ENCODE results near the gene MFSD2B.

DNA sequence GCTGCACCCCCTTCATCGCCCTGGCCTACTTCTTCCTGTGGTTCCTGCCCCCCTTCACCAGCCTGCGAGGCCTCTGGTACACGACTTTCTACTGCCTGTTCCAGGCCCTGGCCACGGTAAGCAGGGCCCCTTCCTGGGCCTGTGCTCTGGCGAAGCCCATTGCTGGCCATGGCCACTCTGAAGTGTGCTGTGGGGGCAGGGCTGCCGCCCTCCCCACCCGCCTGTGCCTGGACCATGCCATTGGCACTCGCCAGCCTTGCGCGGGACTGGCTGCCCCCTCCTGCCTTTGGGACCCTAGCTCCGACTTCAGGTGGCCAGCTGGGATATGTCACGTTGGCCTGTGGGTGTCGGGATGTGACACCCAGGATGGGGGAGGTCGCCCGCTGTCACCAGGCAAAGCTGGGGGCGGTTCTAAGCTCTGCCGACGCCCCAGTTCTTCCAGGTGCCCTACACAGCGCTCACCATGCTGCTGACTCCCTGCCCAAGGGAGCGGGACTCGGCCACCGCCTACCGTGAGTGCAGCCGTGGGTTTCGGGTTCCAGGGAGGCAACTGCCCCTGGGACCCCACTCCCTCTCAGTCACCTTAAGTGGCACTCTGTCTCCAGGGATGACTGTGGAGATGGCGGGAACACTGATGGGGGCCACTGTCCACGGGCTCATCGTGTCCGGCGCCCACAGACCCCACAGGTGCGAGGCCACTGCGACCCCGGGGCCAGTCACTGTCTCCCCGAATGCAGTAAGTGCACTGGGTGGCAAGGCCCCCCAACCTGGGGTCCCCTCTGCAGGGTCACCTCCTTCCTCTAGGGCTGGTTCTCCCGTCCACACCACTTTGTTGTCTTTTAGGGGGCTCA lies 7.2 kb downstream of the MFSD2B start:
- TF ChIP-seq POLR2A (IDR thresholded peaks at IDR 0.05; ENCODE audit: borderline replicate concordance, extremely low read depth, insufficient read depth, insufficient read length) (no peak), ZFX (IDR thresholded peaks at IDR 0.05) (no peak), EZH2 (IDR thresholded peaks at IDR 0.05) (no peak), JUND (IDR thresholded peaks at IDR 0.05) (no peak), POLR2AphosphoS5 (IDR thresholded peaks at IDR 0.05; ENCODE audit: low read depth, low read length) (no peak), CEBPB (IDR thresholded peaks at IDR 0.05; ENCODE audit: low read depth) (no peak), EZH2phosphoT487 (IDR thresholded peaks at IDR 0.05; ENCODE audit: borderline replicate concordance) (no peak)
- TF ChIP-seq, protein P1, sequence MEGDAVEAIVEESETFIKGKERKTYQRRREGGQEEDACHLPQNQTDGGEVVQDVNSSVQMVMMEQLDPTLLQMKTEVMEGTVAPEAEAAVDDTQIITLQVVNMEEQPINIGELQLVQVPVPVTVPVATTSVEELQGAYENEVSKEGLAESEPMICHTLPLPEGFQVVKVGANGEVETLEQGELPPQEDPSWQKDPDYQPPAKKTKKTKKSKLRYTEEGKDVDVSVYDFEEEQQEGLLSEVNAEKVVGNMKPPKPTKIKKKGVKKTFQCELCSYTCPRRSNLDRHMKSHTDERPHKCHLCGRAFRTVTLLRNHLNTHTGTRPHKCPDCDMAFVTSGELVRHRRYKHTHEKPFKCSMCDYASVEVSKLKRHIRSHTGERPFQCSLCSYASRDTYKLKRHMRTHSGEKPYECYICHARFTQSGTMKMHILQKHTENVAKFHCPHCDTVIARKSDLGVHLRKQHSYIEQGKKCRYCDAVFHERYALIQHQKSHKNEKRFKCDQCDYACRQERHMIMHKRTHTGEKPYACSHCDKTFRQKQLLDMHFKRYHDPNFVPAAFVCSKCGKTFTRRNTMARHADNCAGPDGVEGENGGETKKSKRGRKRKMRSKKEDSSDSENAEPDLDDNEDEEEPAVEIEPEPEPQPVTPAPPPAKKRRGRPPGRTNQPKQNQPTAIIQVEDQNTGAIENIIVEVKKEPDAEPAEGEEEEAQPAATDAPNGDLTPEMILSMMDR (IDR thresholded peaks at IDR 0.05 in 2 of 3, conservative IDR thresholded peaks at IDR 0.05 in 1 of 3; ENCODE audit: borderline replicate concordance in 1 of 3, insufficient read depth in 1 of 3, low read depth in 2 of 3, low read length in 2 of 3) = no peak
- TF ChIP-seq, protein P2, sequence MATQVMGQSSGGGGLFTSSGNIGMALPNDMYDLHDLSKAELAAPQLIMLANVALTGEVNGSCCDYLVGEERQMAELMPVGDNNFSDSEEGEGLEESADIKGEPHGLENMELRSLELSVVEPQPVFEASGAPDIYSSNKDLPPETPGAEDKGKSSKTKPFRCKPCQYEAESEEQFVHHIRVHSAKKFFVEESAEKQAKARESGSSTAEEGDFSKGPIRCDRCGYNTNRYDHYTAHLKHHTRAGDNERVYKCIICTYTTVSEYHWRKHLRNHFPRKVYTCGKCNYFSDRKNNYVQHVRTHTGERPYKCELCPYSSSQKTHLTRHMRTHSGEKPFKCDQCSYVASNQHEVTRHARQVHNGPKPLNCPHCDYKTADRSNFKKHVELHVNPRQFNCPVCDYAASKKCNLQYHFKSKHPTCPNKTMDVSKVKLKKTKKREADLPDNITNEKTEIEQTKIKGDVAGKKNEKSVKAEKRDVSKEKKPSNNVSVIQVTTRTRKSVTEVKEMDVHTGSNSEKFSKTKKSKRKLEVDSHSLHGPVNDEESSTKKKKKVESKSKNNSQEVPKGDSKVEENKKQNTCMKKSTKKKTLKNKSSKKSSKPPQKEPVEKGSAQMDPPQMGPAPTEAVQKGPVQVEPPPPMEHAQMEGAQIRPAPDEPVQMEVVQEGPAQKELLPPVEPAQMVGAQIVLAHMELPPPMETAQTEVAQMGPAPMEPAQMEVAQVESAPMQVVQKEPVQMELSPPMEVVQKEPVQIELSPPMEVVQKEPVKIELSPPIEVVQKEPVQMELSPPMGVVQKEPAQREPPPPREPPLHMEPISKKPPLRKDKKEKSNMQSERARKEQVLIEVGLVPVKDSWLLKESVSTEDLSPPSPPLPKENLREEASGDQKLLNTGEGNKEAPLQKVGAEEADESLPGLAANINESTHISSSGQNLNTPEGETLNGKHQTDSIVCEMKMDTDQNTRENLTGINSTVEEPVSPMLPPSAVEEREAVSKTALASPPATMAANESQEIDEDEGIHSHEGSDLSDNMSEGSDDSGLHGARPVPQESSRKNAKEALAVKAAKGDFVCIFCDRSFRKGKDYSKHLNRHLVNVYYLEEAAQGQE (IDR thresholded peaks at IDR 0.05; ENCODE audit: low read depth) = no peak

Data from HCT116 (cell line).